Mucosa of descending colon (tissue), 3 donors: ENCODE measurements around the gene SHTN1. TPM values are rescaled to one million over a fixed set of nuclear protein-coding genes. Genes with fewer than 3 reads are reported as not detected.

Experiments
- ATAC-seq: fragments of 200-7000 bp; cut with Tn5 transposase; one replicate; pipeline ENCODE4 v1.9.1; 2020; ENCODE audit warnings: mild to moderate bottlenecking, moderate library complexity
- DNase-seq, 3 donors: peaks; one replicate each; pipeline ENCODE4 v3.0.0-alpha.2; 2020
- H3K36me3 ChIP-seq: fragments of 200-600 bp; one replicate; pipeline ENCODE4 v1.8.0; 2021; ENCODE audit warnings: low read depth, mild to moderate bottlenecking
- H3K4me1 ChIP-seq: fragments of 200-600 bp; one replicate; pipeline ENCODE4 v1.8.0; 2021; ENCODE audit warnings: low read depth, mild to moderate bottlenecking
- H3K4me3 ChIP-seq: fragments of 200-600 bp; one replicate; pipeline ENCODE4 v1.8.0; 2021; ENCODE audit warnings: mild to moderate bottlenecking
- H3K9me3 ChIP-seq: fragments of 200-600 bp; one replicate; pipeline ENCODE4 v1.8.0; 2021; ENCODE audit warnings: mild to moderate bottlenecking
- intact Hi-C, 2 donors: fragments of 100-400 bp; cut with DNase I in 1 of 2; cut with micrococcal nuclease in 1 of 2; formaldehyde crosslinking; loops; one replicate each; pipeline versions ENCODE4 v1.11.0 to v1.11.1; 2022; cut with DNase I, micrococcal nuclease
- total RNA-seq, 3 donors: library from RNA; stranded (reverse); fragmentation: NEBNext Ultra II Directional in 2 of 3; extraction: Animal tissue kit (Norgen Biotek cat#: 25700) in 2 of 3; gene quantifications; one replicate each; pipeline versions ENCODE4 v1.2.1 to v1.2.4, GENCODE V29; 2021 to 2023
- TF ChIP-seq, protein P1 (sequence below): fragments of 200-600 bp; IDR thresholded peaks from one replicate; pipeline ENCODE4 v1.8.0; 2022; ENCODE audit warnings: antibody characterized with exemption, mild to moderate bottlenecking
- donor health status: DM: no; HTN: no; CAD: no; lungs with moderate emphysema.
- donor health status: DM: no; HTN: no; CAD: no.
- donor health status: DM: no; HTN: yes; CAD: no.

SHTN1 gene
- total RNA-seq, 3 donors from 2014 or later = 17.4 to 33.5 (median 27.9) TPM

DNA sequence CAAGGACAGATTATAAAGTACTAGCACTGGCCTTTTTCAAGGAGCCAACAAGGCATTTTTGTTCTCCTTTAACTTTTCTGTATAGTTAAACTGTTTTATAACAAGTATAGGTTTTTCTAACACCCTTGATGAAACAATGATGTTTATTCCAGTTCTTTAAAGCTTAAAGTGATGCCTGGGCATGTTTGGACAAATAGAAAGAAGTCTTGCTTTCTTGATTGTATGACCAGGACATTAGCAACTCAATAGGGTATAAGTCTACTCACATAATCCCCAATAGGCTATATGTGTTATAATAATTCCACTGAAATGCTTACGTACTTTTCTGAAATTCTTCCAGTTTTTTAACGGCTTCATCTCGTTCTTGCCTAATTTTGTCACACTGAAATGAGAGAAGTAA is 36.7 kb downstream of the SHTN1 start:
- intact Hi-C loops = no loop called here
- DNase-seq = no peak
- H3K4me1 ChIP-seq = no peaks in the 10 kb centered on the region
- no peaks in the 10 kb centered on the region for H3K9me3 ChIP-seq
- no peak overlapping the region for H3K4me3 ChIP-seq
- TF ChIP-seq, protein P1, sequence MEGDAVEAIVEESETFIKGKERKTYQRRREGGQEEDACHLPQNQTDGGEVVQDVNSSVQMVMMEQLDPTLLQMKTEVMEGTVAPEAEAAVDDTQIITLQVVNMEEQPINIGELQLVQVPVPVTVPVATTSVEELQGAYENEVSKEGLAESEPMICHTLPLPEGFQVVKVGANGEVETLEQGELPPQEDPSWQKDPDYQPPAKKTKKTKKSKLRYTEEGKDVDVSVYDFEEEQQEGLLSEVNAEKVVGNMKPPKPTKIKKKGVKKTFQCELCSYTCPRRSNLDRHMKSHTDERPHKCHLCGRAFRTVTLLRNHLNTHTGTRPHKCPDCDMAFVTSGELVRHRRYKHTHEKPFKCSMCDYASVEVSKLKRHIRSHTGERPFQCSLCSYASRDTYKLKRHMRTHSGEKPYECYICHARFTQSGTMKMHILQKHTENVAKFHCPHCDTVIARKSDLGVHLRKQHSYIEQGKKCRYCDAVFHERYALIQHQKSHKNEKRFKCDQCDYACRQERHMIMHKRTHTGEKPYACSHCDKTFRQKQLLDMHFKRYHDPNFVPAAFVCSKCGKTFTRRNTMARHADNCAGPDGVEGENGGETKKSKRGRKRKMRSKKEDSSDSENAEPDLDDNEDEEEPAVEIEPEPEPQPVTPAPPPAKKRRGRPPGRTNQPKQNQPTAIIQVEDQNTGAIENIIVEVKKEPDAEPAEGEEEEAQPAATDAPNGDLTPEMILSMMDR = no peak
- ATAC-seq = no peak
- no peaks in the 10 kb centered on the region for H3K36me3 ChIP-seq

DNA sequence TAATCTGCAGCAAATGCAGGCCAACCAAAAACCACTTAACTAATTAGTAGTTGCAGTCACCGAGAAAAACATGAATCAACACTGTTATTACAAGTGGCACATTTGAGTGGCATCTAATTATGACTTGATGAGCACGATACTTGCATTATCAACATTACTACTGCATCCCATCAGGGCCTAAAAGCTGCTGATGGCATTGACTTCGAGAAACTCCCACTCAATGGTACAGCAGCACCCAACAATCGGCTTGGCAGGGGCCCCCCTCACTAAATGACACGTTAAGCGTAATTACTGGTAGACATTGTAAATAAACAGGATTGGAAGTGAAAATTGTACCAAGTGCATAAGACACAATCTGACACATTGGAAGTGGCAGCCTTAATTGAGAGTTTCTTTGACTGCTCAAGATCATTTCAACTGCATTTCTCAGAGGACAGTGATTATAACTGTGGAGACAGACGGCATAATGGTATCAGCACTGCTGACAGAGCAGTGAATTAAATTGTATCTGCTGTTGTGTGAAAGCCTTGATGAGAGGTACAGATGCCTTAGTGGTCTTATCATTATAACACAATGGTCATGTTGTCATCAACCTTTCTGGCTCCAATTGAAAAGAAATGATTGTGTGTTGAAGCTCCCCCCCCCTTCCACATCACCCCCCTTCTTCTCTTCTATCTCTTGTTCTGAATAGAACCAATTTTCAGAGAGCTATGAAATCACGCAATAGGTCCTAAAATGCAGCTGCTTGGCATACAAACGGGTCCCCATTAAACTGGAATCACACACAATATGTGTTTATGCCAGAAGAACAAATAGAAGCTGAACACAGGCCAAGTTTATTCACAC is 43.4 kb downstream of the SHTN1 start:
- TF ChIP-seq, protein P1 = no peak
- Histone ChIP-seq H3K9me3 (no peaks in the 10 kb centered on the region), H3K4me3 (no peak overlapping the region), H3K4me1 (no peaks in the 10 kb centered on the region), H3K36me3 (no peaks in the 10 kb centered on the region)
- no peak for ATAC-seq
- DNase-seq = no peak
- intact Hi-C loops = no loop called here

DNA sequence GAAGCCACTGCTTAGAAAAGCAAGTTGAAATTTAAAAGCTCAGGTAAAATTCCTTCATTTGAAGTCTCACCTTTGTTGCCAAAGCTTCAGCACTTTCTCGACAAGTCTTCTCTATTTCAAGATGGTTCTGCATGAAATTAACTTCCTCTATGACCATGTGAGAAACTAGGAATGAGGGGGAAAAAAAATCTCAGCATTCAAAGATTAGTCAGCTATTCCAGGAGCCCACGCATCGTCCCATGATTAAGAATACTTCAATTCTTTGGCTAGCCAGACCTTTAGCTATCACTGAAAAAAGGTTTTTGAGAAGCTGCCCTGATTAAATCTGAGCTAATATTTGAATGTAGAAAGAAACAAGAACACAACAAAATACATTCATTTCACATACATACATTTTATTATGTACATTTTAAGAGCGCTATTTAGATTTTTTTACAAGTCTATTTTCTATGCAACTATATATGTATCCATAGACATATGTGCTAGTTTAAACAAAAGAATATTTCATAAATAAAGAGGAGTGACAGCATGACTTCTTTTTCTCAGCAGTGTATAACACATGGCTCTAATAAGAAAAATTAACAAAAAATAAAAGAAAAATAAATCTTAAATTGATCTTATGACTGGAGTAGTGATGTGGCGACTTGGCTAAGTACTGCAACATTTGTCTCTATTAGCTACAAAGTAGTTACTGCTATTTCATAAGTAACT is 44.8 kb downstream of the SHTN1 start:
- Histone ChIP-seq H3K36me3 (no peaks in the 10 kb centered on the region), H3K9me3 (no peaks in the 10 kb centered on the region), H3K4me3 (no peak overlapping the region), H3K4me1 (no peaks in the 10 kb centered on the region)
- TF ChIP-seq, protein P1 = no peak
- DNase-seq = no peak
- ATAC-seq = no peak
- intact Hi-C loops = no loop called here

DNA sequence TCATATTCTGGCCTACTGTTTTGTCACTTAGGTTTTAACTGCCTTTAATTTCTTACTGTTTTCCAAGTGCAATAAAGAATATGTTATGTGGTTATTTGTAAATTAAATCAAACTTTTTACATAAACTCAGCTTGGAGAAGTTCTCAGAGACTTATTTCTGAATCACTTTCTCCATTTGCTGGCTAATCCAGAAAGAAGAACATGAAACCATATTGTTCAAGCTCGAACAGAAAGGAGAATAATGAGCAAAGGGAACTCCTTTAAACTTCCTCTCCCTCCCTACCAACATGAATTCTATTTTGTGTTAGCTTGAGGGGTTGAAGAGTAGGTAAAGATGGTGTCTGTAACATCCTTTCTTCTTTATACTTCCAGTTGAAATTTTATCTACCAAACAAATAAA is 52.3 kb downstream of the SHTN1 start:
- no peaks in the 10 kb centered on the region for H3K36me3 ChIP-seq
- H3K9me3 ChIP-seq = no peaks in the 10 kb centered on the region
- intact Hi-C loops = no loop called here
- TF ChIP-seq, protein P1 = no peak
- no peak for ATAC-seq
- H3K4me3 ChIP-seq = no peak overlapping the region
- no peaks in the 10 kb centered on the region for H3K4me1 ChIP-seq
- no peak for DNase-seq

DNA sequence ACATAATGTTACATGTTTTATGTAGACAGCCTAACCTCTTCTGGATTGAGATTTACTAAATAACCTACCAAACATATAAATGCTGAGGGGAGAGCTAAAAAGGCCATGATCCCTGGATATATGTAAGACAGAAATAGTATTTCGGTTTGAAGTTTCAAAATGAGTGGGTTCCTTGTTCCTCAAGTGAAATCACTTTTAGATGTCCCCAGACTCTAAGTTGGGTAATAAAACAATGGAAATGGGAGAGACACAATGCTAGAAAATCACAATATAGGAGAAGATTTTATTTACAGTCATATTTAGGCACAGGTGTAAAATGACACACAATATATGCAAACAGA is 56.5 kb downstream of the SHTN1 start:
- no peaks in the 10 kb centered on the region for H3K9me3 ChIP-seq
- TF ChIP-seq, protein P1 = no peak
- no peak for ATAC-seq
- no peak overlapping the region for H3K4me3 ChIP-seq
- H3K4me1 ChIP-seq = no peaks in the 10 kb centered on the region
- intact Hi-C loops = no loop called here
- no peak for DNase-seq
- no peaks in the 10 kb centered on the region for H3K36me3 ChIP-seq
